Thymus (tissue), 14 donors: ENCODE measurements around the gene EPHB3. TPM values are rescaled to one million over a fixed set of nuclear protein-coding genes. Genes with fewer than 3 reads are reported as not detected.

Experiments
- DNase-seq, 9 donors: peaks; one replicate each; pipeline ENCODE4 v3.0.0-alpha.2; 2013; ENCODE audit warnings: low spot score in 9 of 9, low read depth in 6 of 9, missing footprints in 1 of 9
- H3K27ac ChIP-seq, 2 donors: one replicate each; pipeline ENCODE4 v1.5.1; 2013; ENCODE audit warnings: control low read depth in 1 of 2, low read depth in 1 of 2, low read length in 1 of 2, mild to moderate bottlenecking in 1 of 2, moderate library complexity in 1 of 2
- H3K27me3 ChIP-seq, 2 donors: one replicate each; pipeline ENCODE4 v1.5.1; 2013; ENCODE audit warnings: low read length in 1 of 2; ENCODE audit not compliant: control insufficient read depth in 2 of 2, insufficient read depth in 1 of 2
- H3K36me3 ChIP-seq, 2 donors: one replicate each; pipeline ENCODE4 v1.5.1; 2013; ENCODE audit warnings: low read length in 1 of 2, mild to moderate bottlenecking in 1 of 2, moderate library complexity in 1 of 2; ENCODE audit not compliant: control insufficient read depth in 2 of 2, insufficient read depth in 2 of 2
- H3K4me1 ChIP-seq, 2 donors: one replicate each; pipeline ENCODE4 v1.5.1; 2013; ENCODE audit warnings: low read length in 2 of 2; ENCODE audit not compliant: control insufficient read depth in 2 of 2, insufficient read depth in 2 of 2
- H3K4me3 ChIP-seq, 2 donors: one replicate each; pipeline ENCODE4 v1.5.1; 2013; ENCODE audit warnings: low read length in 2 of 2, control low read depth in 1 of 2, mild to moderate bottlenecking in 1 of 2
- H3K9me3 ChIP-seq, 2 donors: one replicate each; pipeline ENCODE4 v1.5.1; 2013; ENCODE audit warnings: low read length in 1 of 2, mild to moderate bottlenecking in 1 of 2; ENCODE audit not compliant: control insufficient read depth in 2 of 2, insufficient read depth in 1 of 2
- WGBS: extraction: QIAGEN DNeasy Blood & Tissue Kit; methylation state at CpG from one replicate; pipeline ENCODE4 v1.1.7; 2013; 5-methylcytosine and 5-hydroxymethylcytosine counted together
- long read RNA-seq, 10 donors: transcript quantifications; one replicate each; lab custom pipeline, GENCODE V29; 2026
- polyA plus RNA-seq: library from polyadenylated mRNA; stranded (reverse); fragments of 200-250 nt; gene quantifications from one replicate; pipeline ENCODE4 v1.2.3, GENCODE V29; 2013
- total RNA-seq: library from RNA; stranded (reverse); fragments of 120-200 nt; gene quantifications from one replicate; pipeline ENCODE4 v1.2.4, GENCODE V29; 2013
- donor health status: healthy.

Gene EPHB3
- total RNA-seq (1.3 TPM), polyA plus RNA-seq (1.1 TPM)
- long read RNA-seq, donor 1 = 0 reads
- long read RNA-seq, donor 2 = 0 reads
- long read RNA-seq, donor 3 = 0 reads
- long read RNA-seq, donor 4, full-length matches to known transcripts = 2 of 2 reads
- long read RNA-seq, donor 4, partial matches to known transcripts = 0 of 2 reads
- long read RNA-seq, donor 4, other reads (novel, unspliced or antisense) = 0 of 2 reads
- long read RNA-seq, donor 5 = 0 reads
- long read RNA-seq, donor 6 = 0 reads
- long read RNA-seq, donor 7 = 0 reads
- long read RNA-seq, donor 8 = 0 reads
- long read RNA-seq, donor 9 = 0 reads
- long read RNA-seq, donor 10 = 0 reads

GRCh38 chr3:184561061-184561912 lies at the start of gene EPHB3:
EPHB3 (plus strand) TSS chr3:184561785; CDS start chr3:184562236, 451 bp downstream.
- peaks cover 0 to 13% of the 10 kb centered on the region in 2 donors for H3K9me3 ChIP-seq
- H3K4me1 ChIP-seq = peaks cover 0 to 16% of the 10 kb centered on the region in 2 donors
- H3K27ac ChIP-seq = no peak within 1 kb of the TSS
- peak within 1 kb of the TSS; percentile 0 to 33 for H3K4me3 ChIP-seq
- WGBS = under 1% methylated on average over 62 of the region's 62 CpGs
- H3K27me3 ChIP-seq = peaks cover 24 to 87% of the 10 kb centered on the region in 2 donors
- H3K36me3 ChIP-seq = no peaks in the 10 kb centered on the region
- DNase-seq = peak; percentile 48 to 88 (median 70)

- H3K27me3 ChIP-seq = peaks cover 16 to 51% of the 10 kb centered on the region in 2 donors
- peaks cover 0 to 9% of the 10 kb centered on the region in 2 donors for H3K4me1 ChIP-seq
- no peak for DNase-seq
- H3K9me3 ChIP-seq = no peaks in the 10 kb centered on the region
- H3K27ac ChIP-seq = no peak overlapping the region
- H3K36me3 ChIP-seq = no peaks in the 10 kb centered on the region
- H3K4me3 ChIP-seq = no peak overlapping the region
- 94% methylated on average over 7 of the region's 7 CpGs for WGBS
Observed at GRCh38 chr3:184512621-184513020, 49.0 kb upstream of the EPHB3 start.

DNA sequence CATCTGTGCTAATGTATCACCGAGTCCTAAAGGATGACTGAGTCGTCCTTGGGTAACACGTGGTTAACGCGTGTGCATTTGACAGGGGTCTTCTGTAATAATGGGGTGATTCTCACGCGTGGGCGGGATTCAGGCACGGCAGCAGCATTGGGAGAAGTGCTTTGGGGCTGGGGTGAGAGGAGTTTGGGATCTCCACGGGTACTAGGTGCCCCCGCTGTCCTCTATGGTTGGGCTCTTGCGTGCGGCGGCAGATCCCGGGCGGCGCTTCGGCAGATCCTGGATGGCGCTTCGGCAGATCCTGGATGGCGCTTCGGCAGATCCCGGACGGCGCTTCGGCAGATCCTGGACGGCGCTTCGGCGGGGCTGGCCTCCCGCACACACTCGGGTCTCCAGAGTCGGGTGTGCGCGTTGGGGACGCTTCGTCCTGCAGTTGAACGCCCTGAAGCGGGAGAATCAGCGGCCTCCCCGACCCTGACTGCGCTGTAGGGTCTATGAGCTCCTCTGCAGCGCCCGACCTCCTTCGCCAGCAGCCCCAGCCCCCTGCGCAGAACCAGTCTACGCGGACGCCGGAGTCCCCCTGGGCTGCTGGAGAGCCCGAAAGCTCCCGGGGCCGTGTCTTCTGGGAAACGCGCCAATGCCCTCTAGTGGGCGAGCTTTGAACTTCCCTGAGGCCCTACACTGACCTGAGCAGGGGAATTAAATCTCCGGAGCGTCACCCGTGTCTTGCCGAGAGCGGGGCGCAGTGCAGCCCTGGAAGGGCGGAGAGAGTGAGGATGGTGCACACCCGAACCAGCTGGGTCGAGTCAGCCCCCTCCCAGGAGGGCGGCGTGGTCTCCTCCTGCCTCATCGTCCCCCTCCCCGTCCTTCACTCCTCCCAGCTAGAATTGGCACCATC lies 48.1 kb upstream of the EPHB3 start:
- WGBS = 11% methylated on average over 69 of the region's 69 CpGs
- H3K9me3 ChIP-seq = no peaks in the 10 kb centered on the region
- H3K27me3 ChIP-seq = peaks cover 16 to 55% of the 10 kb centered on the region in 2 donors
- DNase-seq = peak; percentile 35 to 85 (median 62)
- no peaks in the 10 kb centered on the region for H3K36me3 ChIP-seq
- H3K27ac ChIP-seq = no peak overlapping the region
- peaks cover 0 to 9% of the 10 kb centered on the region in 2 donors for H3K4me1 ChIP-seq
- H3K4me3 ChIP-seq = peak overlapping the region in 1 of 2 donors; percentile 12

DNA sequence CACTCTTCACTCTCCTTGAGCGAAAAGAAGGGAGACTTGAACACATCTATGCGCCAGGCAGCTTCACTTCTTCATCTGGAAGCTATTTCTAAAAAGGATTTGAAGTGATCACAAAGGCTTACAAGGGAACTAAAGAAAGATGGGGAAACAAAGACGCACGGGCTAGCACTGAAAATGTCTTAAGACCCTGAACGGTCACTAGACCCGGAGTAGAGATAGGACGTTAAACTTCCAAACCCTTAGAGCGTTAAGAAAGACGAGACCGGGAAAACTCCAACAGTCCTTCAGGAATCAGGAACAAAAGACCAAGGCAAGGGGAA lies 47.5 kb upstream of the EPHB3 start:
- Histone ChIP-seq H3K9me3 (no peaks in the 10 kb centered on the region), H3K27me3 (peaks cover 16 to 57% of the 10 kb centered on the region in 2 donors), H3K4me1 (peaks cover 0 to 9% of the 10 kb centered on the region in 2 donors), H3K4me3 (peak overlapping the region in 1 of 2 donors; percentile 12), H3K36me3 (no peaks in the 10 kb centered on the region), H3K27ac (no peak overlapping the region)
- no peak for DNase-seq
- WGBS = 36% methylated on average over 10 of the region's 10 CpGs

GRCh38 chr3:184523825-184524615 lies 37.6 kb upstream of the EPHB3 start:
- WGBS = 84% methylated on average over 7 of the region's 7 CpGs
- H3K4me3 ChIP-seq = no peak overlapping the region
- H3K9me3 ChIP-seq = peaks cover 0 to 5% of the 10 kb centered on the region in 2 donors
- peaks cover 11 to 47% of the 10 kb centered on the region in 2 donors for H3K27me3 ChIP-seq
- peaks cover 4 to 5% of the 10 kb centered on the region in 2 donors for H3K4me1 ChIP-seq
- H3K36me3 ChIP-seq = no peaks in the 10 kb centered on the region
- DNase-seq = no peak
- no peak overlapping the region for H3K27ac ChIP-seq

DNA sequence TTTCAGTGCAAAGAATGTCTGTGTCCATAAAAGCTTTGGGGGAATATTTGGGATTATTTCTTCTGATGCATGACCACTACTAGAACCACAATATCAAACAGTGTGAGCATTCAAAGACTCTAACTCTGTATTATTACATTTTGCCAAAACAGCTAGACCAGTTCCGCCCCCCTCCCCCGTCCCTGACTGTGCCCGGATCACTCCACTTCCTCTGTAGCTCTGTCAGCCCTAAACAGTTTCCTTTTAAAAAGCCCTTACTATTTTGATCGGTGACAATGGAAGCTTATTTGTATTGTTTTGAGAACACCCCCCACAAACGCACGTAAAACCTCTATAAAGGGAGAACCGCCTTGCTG lies 36.6 kb upstream of the EPHB3 start:
- Histone ChIP-seq H3K27me3 (peaks cover 11 to 47% of the 10 kb centered on the region in 2 donors), H3K4me1 (peaks cover 4 to 5% of the 10 kb centered on the region in 2 donors), H3K9me3 (peaks cover 0 to 5% of the 10 kb centered on the region in 2 donors), H3K4me3 (peak overlapping the region; percentile 42 to 45), H3K36me3 (no peaks in the 10 kb centered on the region), H3K27ac (no peak overlapping the region)
- peak in 2 of 9 donors; percentile 5 to 43 for DNase-seq
- WGBS = under 1% methylated on average over 7 of the region's 7 CpGs

DNA sequence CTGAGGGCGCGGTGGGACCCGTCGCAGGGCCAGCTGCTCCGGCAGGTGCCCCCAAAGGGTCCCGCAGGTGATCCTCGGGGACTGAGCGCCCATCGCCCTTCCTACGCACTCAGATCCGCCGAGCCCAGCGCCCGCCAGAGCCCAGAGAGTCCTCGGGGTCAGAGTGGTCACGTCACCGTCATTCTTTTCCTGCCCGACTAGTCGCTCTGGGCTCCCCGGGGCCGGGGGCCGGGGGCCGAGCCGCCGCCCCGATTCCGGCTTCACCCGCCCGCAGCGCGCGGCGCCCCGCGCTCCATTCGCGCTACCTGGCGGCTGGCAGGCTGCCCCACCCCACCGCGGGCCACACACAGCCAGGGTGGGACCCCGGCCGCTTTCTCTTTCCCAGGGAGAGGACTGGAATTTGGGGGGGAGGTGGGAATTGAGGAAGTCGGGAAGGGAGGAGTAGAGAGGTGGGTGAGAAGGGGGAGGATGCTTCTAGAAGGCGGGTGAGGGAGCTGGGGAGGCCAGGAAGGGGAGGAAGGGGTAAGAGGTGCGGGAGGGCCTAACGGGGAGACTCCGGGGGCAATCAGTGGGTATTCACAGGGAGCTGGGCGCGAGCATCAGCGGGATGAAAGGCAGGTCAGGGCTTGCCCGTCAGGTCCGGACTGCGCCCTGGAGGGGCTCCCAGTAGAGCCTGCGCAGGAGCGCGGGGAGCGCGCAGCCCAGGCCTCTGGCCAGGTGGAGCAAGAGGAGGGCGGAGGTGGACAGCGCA lies 36.1 kb upstream of the EPHB3 start:
- DNase-seq = peak in 1 of 9 donors; percentile 21
- H3K9me3 ChIP-seq = peaks cover 0 to 5% of the 10 kb centered on the region in 2 donors
- H3K4me1 ChIP-seq = peaks cover 4 to 5% of the 10 kb centered on the region in 2 donors
- peak overlapping the region; percentile 42 to 45 for H3K4me3 ChIP-seq
- peaks cover 11 to 50% of the 10 kb centered on the region in 2 donors for H3K27me3 ChIP-seq
- WGBS = 6% methylated on average over 60 of the region's 60 CpGs
- no peaks in the 10 kb centered on the region for H3K36me3 ChIP-seq
- no peak overlapping the region for H3K27ac ChIP-seq

DNA sequence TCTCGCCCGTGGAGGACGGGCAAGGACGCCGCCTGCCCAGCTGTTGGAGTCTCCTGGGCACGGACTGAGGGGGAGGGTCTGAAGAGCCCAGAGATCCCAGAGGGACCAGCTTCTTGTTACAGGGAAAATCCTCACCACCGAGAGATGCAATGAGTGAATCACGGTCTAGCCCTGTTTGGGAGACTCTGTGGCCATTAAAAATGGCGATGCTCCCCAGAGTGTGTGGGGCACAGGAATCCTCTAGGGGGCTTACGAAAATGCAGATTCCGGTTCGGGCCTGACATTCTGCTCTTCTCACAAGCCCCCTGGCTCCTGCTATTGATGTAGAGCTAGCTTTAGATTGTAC lies 35.5 kb upstream of the EPHB3 start:
- Histone ChIP-seq H3K9me3 (peaks cover 0 to 5% of the 10 kb centered on the region in 2 donors), H3K27me3 (peaks cover 11 to 55% of the 10 kb centered on the region in 2 donors), H3K4me3 (peak overlapping the region in 1 of 2 donors; percentile 45), H3K4me1 (peaks cover 4 to 5% of the 10 kb centered on the region in 2 donors), H3K27ac (no peak overlapping the region), H3K36me3 (no peaks in the 10 kb centered on the region)
- WGBS = 37% methylated on average over 12 of the region's 12 CpGs
- DNase-seq = peak in 1 of 9 donors; percentile 16
